Endothelial cell of umbilical vein (primary cell): ENCODE measurements around the gene ERGIC1. TPM values are rescaled to one million over a fixed set of nuclear protein-coding genes. Genes with fewer than 3 reads are reported as not detected.

Experiments used
- BruUV-seq: library from RNA; stranded (reverse); fragments of 400-500 nt; replicated peaks from 2 replicates; lab custom pipeline; 2021; lab: Mats Ljungman, UMichigan
- CTCF ChIA-PET: fragments of 300-600, 350-600 bp; sonication (Branson Sonifier 250); formaldehyde crosslinking; loops from one replicate; lab custom pipeline; 2021; ENCODE audit warnings: antibody characterized with exemption, inconsistent platforms; lab: Charles Lee
- POLR2A ChIA-PET: fragments of 300-600, 350-600 bp; sonication (Branson Sonifier 250); formaldehyde crosslinking; loops from one replicate; lab custom pipeline; 2021; ENCODE audit warnings: antibody characterized with exemption, inconsistent platforms; lab: Charles Lee
- DNase-seq: peaks from one replicate; pipeline ENCODE4 v3.0.0-alpha.2; 2011; ENCODE audit warnings: low read depth, low spot score
- FAIRE-seq: peaks from 2 replicates; lab custom pipeline; 2011; peaks lifted over from hg19 to GRCh38; lab: Jason Lieb, UNC
- H2AFZ ChIP-seq: 2 replicates; pipeline ENCODE4 v1.6.0; 2012; ENCODE audit warnings: low read depth, low read length, control low read depth, inconsistent platforms
- H3K27ac ChIP-seq: 2 replicates; pipeline ENCODE4 v1.5.1; 2011; ENCODE audit warnings: low read depth, mild to moderate bottlenecking, control low read depth, low read length, moderate library complexity; ENCODE audit not compliant: insufficient read depth
- H3K27me3 ChIP-seq, 2 experiments: 2 replicates each; pipeline versions ENCODE4 v1.6.0 to v1.6.1; 2011; ENCODE audit warnings: low read length in 2 of 2, mixed read lengths in 1 of 2; ENCODE audit not compliant: control insufficient read depth in 2 of 2, insufficient read depth in 2 of 2
- H3K36me3 ChIP-seq, 2 experiments: 2 replicates in 1 of 2; 3 replicates in 1 of 2; pipeline ENCODE4 v1.5.1; 2011; ENCODE audit warnings: low read length in 2 of 2, mild to moderate bottlenecking in 1 of 2, moderate library complexity in 1 of 2; ENCODE audit not compliant: control insufficient read depth in 2 of 2, insufficient read depth in 2 of 2; ENCODE audit errors: extremely low read depth in 1 of 2
- H3K4me1 ChIP-seq: 3 replicates; pipeline ENCODE4 v1.5.1; 2011; ENCODE audit warnings: mild to moderate bottlenecking, low read length; ENCODE audit not compliant: control insufficient read depth, insufficient read depth; ENCODE audit errors: extremely low read depth
- H3K4me2 ChIP-seq: 2 replicates; pipeline ENCODE4 v1.6.1; 2011; ENCODE audit warnings: low read length, control low read depth, mixed read lengths; ENCODE audit not compliant: insufficient read depth
- H3K4me3 ChIP-seq, 3 experiments: fragments of 200-600 bp in 1 of 3; sonication (generic), shearing (Covaris generic) in 1 of 3; replicated peaks in 1 of 3; 2 replicates each; pipeline ENCODE4 v1.5.1; 2011 to 2016; ENCODE audit warnings: control low read depth in 3 of 3, low read length in 3 of 3, mild to moderate bottlenecking in 2 of 3, inconsistent platforms in 1 of 3, low read depth in 1 of 3, moderate library complexity in 1 of 3; ENCODE audit not compliant: insufficient read depth in 1 of 3
- H3K79me2 ChIP-seq: 2 replicates; pipeline ENCODE4 v1.6.0; 2012; ENCODE audit warnings: low read length, inconsistent platforms; ENCODE audit not compliant: control insufficient read depth, insufficient read depth
- H3K9ac ChIP-seq: replicated peaks from 2 replicates; pipeline ENCODE3; 2011; ENCODE audit warnings: low read length, control low read depth; ENCODE audit not compliant: insufficient read depth; ENCODE audit errors: extremely low read depth
- H3K9me1 ChIP-seq: replicated peaks from 3 replicates; pipeline ENCODE4 v1.6.0; 2011; ENCODE audit warnings: mild to moderate bottlenecking, low read length; ENCODE audit not compliant: control insufficient read depth, insufficient read depth; ENCODE audit errors: extremely low read depth
- H3K9me3 ChIP-seq: replicated peaks from 2 replicates; pipeline ENCODE4 v1.5.1; 2012; ENCODE audit warnings: low read length, inconsistent platforms; ENCODE audit not compliant: control insufficient read depth, insufficient read depth
- H4K20me1 ChIP-seq: replicated peaks from 2 replicates; pipeline ENCODE3; 2011; ENCODE audit warnings: mild to moderate bottlenecking, low read length; ENCODE audit not compliant: control insufficient read depth, insufficient read depth; ENCODE audit errors: extremely low read depth
- CTCF ChIP-seq, 2 donors: IDR thresholded peaks; 1 replicate in 1 of 2; 2 replicates in 1 of 2; pipeline ENCODE4 v1.5.1; 2011; ENCODE audit warnings: low read length in 2 of 2, mild to moderate bottlenecking in 2 of 2, moderate library complexity in 2 of 2, control low read depth in 1 of 2, inconsistent platforms in 1 of 2, low read depth in 1 of 2; ENCODE audit not compliant: insufficient read depth in 1 of 2; ENCODE audit errors: extremely low read depth in 1 of 2
- EZH2 ChIP-seq: IDR thresholded peaks from 2 replicates; pipeline ENCODE4 v1.6.1; 2012; ENCODE audit warnings: borderline replicate concordance, low read depth, mild to moderate bottlenecking, moderate library complexity, low read length, inconsistent platforms; ENCODE audit not compliant: severe bottlenecking
- FOS ChIP-seq: IDR thresholded peaks from 2 replicates; pipeline ENCODE4 v1.6.1; 2011; ENCODE audit warnings: mild to moderate bottlenecking, low read length, moderate library complexity, borderline replicate concordance; ENCODE audit not compliant: insufficient read depth
- GATA2 ChIP-seq: IDR thresholded peaks from 2 replicates; pipeline ENCODE4 v1.7.0; 2011; ENCODE audit warnings: low read depth, mild to moderate bottlenecking, moderate library complexity, mixed read lengths, low read length; ENCODE audit not compliant: insufficient read length, insufficient read depth
- JUN ChIP-seq: IDR thresholded peaks from 2 replicates; pipeline ENCODE4 v1.6.1; 2011; ENCODE audit warnings: borderline replicate concordance, low read depth; ENCODE audit not compliant: insufficient read length, insufficient read depth
- MYC ChIP-seq: IDR thresholded peaks from one replicate; pipeline ENCODE4 v1.6.1; 2011; ENCODE audit warnings: mild to moderate bottlenecking, low read depth, low read length
- POLR2A ChIP-seq: IDR thresholded peaks from 2 replicates; pipeline ENCODE4 v1.6.1; 2012; ENCODE audit warnings: low read depth, mild to moderate bottlenecking, control low read depth, low read length
- POLR2AphosphoS5 ChIP-seq: IDR thresholded peaks from 2 replicates; pipeline ENCODE4 v1.6.1; 2012; ENCODE audit warnings: low read depth, mild to moderate bottlenecking, control low read depth, low read length, moderate library complexity; ENCODE audit not compliant: insufficient read depth
- dilution Hi-C: fragments of 300-500 bp; cut with MboI; formaldehyde crosslinking; loops from one replicate; pipeline ENCODE4 v1.15.0; 2019; ENCODE audit warnings: low sequenced_read_pairs; ENCODE audit not compliant: extremely low pct_ligation_motif_present
- intact Hi-C: fragments of 100-400 bp; cut with micrococcal nuclease; formaldehyde crosslinking; loops from one replicate; pipeline ENCODE4 v1.10.0; 2022
- polyA plus RNA-seq, 4 experiments: library from polyadenylated mRNA; depleted of rRNA in 3 of 4; stranded (reverse) in 3 of 4; unstranded in 1 of 4; fragments of >200 nt; gene quantifications; 2 replicates each; pipeline versions ENCODE4 v1.2.1 to v1.2.3, GENCODE V29; 2011 to 2012; ENCODE audit warnings: missing spikeins in 1 of 4
- total RNA-seq: library from RNA; stranded (reverse); gene quantifications from 2 replicates; pipeline ENCODE4 v1.2.3, GENCODE V29; 2021
- TF ChIP-seq, protein P1 (sequence below): IDR thresholded peaks from 2 replicates; pipeline ENCODE4 v1.6.1; 2011; ENCODE audit not compliant: insufficient read depth, insufficient read length

Gene ERGIC1
- total and polyA plus RNA-seq, 2 donors (not counting 3 experiments of a cell fraction or from before 2014, with no cell fraction given): 105 to 109 TPM

GRCh38 chr5:172881691-172882370, 47.8 kb downstream of the ERGIC1 start:
- H3K4me1 ChIP-seq: peaks cover 40% of the 10 kb centered on the region
- BruUV-seq: no TSS peak
- H2AFZ ChIP-seq: no peak overlapping the region
- TF ChIP-seq FOS (peak; percentile 58), JUN (no peak), GATA2 (peak; percentile 50), MYC (no peak), POLR2AphosphoS5 (peak; percentile 53)
- intact Hi-C loops: no loop called here
- peak overlapping the region; percentile 70 for H3K27ac ChIP-seq
- H3K79me2 ChIP-seq: peaks cover 34% of the 10 kb centered on the region
- no peak overlapping the region for H3K4me3 ChIP-seq
- ChIA-PET CTCF (interaction anchor here (0.6 to 2.4 kb wide), 10 partner anchors 9 to 115 kb away, joined by 3 to 8 read pairs (median 4); partner anchors contain the start of gene DUSP1), POLR2A (interaction anchor here (0.6 to 0.9 kb wide), 2 partner anchors 11 to 50 kb away, joined by 3 read pairs; no protein-coding TSS in a partner anchor)
- H3K9me3 ChIP-seq: no peaks in the 10 kb centered on the region
- H3K27me3 ChIP-seq: no peaks in the 10 kb centered on the region
- no peak overlapping the region for H3K9ac ChIP-seq
- no peaks in the 10 kb centered on the region for H3K36me3 ChIP-seq
- H3K9me1 ChIP-seq: no peaks in the 10 kb centered on the region
- peak; percentile 61 for DNase-seq
- FAIRE-seq: peak; percentile 62
- no peaks in the 10 kb centered on the region for H4K20me1 ChIP-seq
- dilution Hi-C loops: no loop called here
- H3K4me2 ChIP-seq: no peak overlapping the region

- dilution Hi-C loops (no loop called here), intact Hi-C loops (no loop called here)
- no peak overlapping the region for H2AFZ ChIP-seq
- no peak overlapping the region for H3K9ac ChIP-seq
- no peak for TF ChIP-seq MYC
- TF ChIP-seq, protein P1, sequence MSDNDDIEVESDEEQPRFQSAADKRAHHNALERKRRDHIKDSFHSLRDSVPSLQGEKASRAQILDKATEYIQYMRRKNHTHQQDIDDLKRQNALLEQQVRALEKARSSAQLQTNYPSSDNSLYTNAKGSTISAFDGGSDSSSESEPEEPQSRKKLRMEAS: no peak
- TF ChIP-seq JUN: no peak
- no peak for TF ChIP-seq POLR2A
- TF ChIP-seq FOS: no peak
- TF ChIP-seq EZH2: no peak
- no peak for TF ChIP-seq GATA2
- TF ChIP-seq CTCF (IDR thresholded peaks at IDR 0.05; ENCODE audit: extremely low read depth in 1 of 2, insufficient read depth in 1 of 2, low read depth in 1 of 2, low read length in 2 of 2): no peak
- TF ChIP-seq POLR2AphosphoS5: no peak
- no peaks in the 10 kb centered on the region for H3K9me3 ChIP-seq
- no peak for DNase-seq
- no peak for FAIRE-seq
- H3K9me1 ChIP-seq: no peaks in the 10 kb centered on the region
- no peaks in the 10 kb centered on the region for H3K36me3 ChIP-seq
- H3K4me1 ChIP-seq: peaks cover 46% of the 10 kb centered on the region
- no peaks in the 10 kb centered on the region for H4K20me1 ChIP-seq
- POLR2A ChIA-PET: no interaction called here
- no peak overlapping the region for H3K4me2 ChIP-seq
- peaks cover 27% of the 10 kb centered on the region for H3K79me2 ChIP-seq
- H3K4me3 ChIP-seq: no peak overlapping the region
- BruUV-seq: no TSS peak
- H3K27ac ChIP-seq: no peak overlapping the region
- H3K27me3 ChIP-seq: no peaks in the 10 kb centered on the region
- CTCF ChIA-PET: interaction anchor here (1.2 to 1.3 kb wide), 2 partner anchors 10 to 36 kb away, joined by 3 to 8 read pairs; no protein-coding TSS in a partner anchor
Measured at GRCh38 chr5:172883066-172883465, 49.0 kb downstream of the ERGIC1 start.
